Endothelial cell of umbilical vein (primary cell): ENCODE data around the gene TSPAN15. TPM values are rescaled to one million over a fixed set of nuclear protein-coding genes. Genes with fewer than 3 reads are reported as not detected.

Experiments
- BruUV-seq: library from RNA; stranded (reverse); fragments of 400-500 nt; replicated peaks from 2 replicates; lab custom pipeline; 2021; lab: Mats Ljungman, UMichigan
- CTCF ChIA-PET: fragments of 300-600, 350-600 bp; sonication (Branson Sonifier 250); formaldehyde crosslinking; loops from one replicate; lab custom pipeline; 2021; ENCODE audit warnings: antibody characterized with exemption, inconsistent platforms; lab: Charles Lee
- POLR2A ChIA-PET: fragments of 300-600, 350-600 bp; sonication (Branson Sonifier 250); formaldehyde crosslinking; loops from one replicate; lab custom pipeline; 2021; ENCODE audit warnings: antibody characterized with exemption, inconsistent platforms; lab: Charles Lee
- DNase-seq: peaks from one replicate; pipeline ENCODE4 v3.0.0-alpha.2; 2011; ENCODE audit warnings: low read depth, low spot score
- FAIRE-seq: peaks from 2 replicates; lab custom pipeline; 2011; peaks lifted over from hg19 to GRCh38; lab: Jason Lieb, UNC
- H2AFZ ChIP-seq: 2 replicates; pipeline ENCODE4 v1.6.0; 2012; ENCODE audit warnings: low read depth, low read length, control low read depth, inconsistent platforms
- H3K27ac ChIP-seq: 2 replicates; pipeline ENCODE4 v1.5.1; 2011; ENCODE audit warnings: low read depth, mild to moderate bottlenecking, control low read depth, low read length, moderate library complexity; ENCODE audit not compliant: insufficient read depth
- H3K27me3 ChIP-seq, 2 experiments: 2 replicates each; pipeline versions ENCODE4 v1.6.0 to v1.6.1; 2011; ENCODE audit warnings: low read length in 2 of 2, mixed read lengths in 1 of 2; ENCODE audit not compliant: control insufficient read depth in 2 of 2, insufficient read depth in 2 of 2
- H3K36me3 ChIP-seq, 2 experiments: 2 replicates in 1 of 2; 3 replicates in 1 of 2; pipeline ENCODE4 v1.5.1; 2011; ENCODE audit warnings: low read length in 2 of 2, mild to moderate bottlenecking in 1 of 2, moderate library complexity in 1 of 2; ENCODE audit not compliant: control insufficient read depth in 2 of 2, insufficient read depth in 2 of 2; ENCODE audit errors: extremely low read depth in 1 of 2
- H3K4me1 ChIP-seq: 3 replicates; pipeline ENCODE4 v1.5.1; 2011; ENCODE audit warnings: mild to moderate bottlenecking, low read length; ENCODE audit not compliant: control insufficient read depth, insufficient read depth; ENCODE audit errors: extremely low read depth
- H3K4me2 ChIP-seq: 2 replicates; pipeline ENCODE4 v1.6.1; 2011; ENCODE audit warnings: low read length, control low read depth, mixed read lengths; ENCODE audit not compliant: insufficient read depth
- H3K4me3 ChIP-seq, 3 experiments: fragments of 200-600 bp in 1 of 3; sonication (generic), shearing (Covaris generic) in 1 of 3; replicated peaks in 1 of 3; 2 replicates each; pipeline ENCODE4 v1.5.1; 2011 to 2016; ENCODE audit warnings: control low read depth in 3 of 3, low read length in 3 of 3, mild to moderate bottlenecking in 2 of 3, inconsistent platforms in 1 of 3, low read depth in 1 of 3, moderate library complexity in 1 of 3; ENCODE audit not compliant: insufficient read depth in 1 of 3
- H3K79me2 ChIP-seq: 2 replicates; pipeline ENCODE4 v1.6.0; 2012; ENCODE audit warnings: low read length, inconsistent platforms; ENCODE audit not compliant: control insufficient read depth, insufficient read depth
- H3K9ac ChIP-seq: replicated peaks from 2 replicates; pipeline ENCODE3; 2011; ENCODE audit warnings: low read length, control low read depth; ENCODE audit not compliant: insufficient read depth; ENCODE audit errors: extremely low read depth
- H3K9me1 ChIP-seq: replicated peaks from 3 replicates; pipeline ENCODE4 v1.6.0; 2011; ENCODE audit warnings: mild to moderate bottlenecking, low read length; ENCODE audit not compliant: control insufficient read depth, insufficient read depth; ENCODE audit errors: extremely low read depth
- H3K9me3 ChIP-seq: replicated peaks from 2 replicates; pipeline ENCODE4 v1.5.1; 2012; ENCODE audit warnings: low read length, inconsistent platforms; ENCODE audit not compliant: control insufficient read depth, insufficient read depth
- H4K20me1 ChIP-seq: replicated peaks from 2 replicates; pipeline ENCODE3; 2011; ENCODE audit warnings: mild to moderate bottlenecking, low read length; ENCODE audit not compliant: control insufficient read depth, insufficient read depth; ENCODE audit errors: extremely low read depth
- EZH2 ChIP-seq: IDR thresholded peaks from 2 replicates; pipeline ENCODE4 v1.6.1; 2012; ENCODE audit warnings: borderline replicate concordance, low read depth, mild to moderate bottlenecking, moderate library complexity, low read length, inconsistent platforms; ENCODE audit not compliant: severe bottlenecking
- FOS ChIP-seq: IDR thresholded peaks from 2 replicates; pipeline ENCODE4 v1.6.1; 2011; ENCODE audit warnings: mild to moderate bottlenecking, low read length, moderate library complexity, borderline replicate concordance; ENCODE audit not compliant: insufficient read depth
- GATA2 ChIP-seq: IDR thresholded peaks from 2 replicates; pipeline ENCODE4 v1.7.0; 2011; ENCODE audit warnings: low read depth, mild to moderate bottlenecking, moderate library complexity, mixed read lengths, low read length; ENCODE audit not compliant: insufficient read length, insufficient read depth
- JUN ChIP-seq: IDR thresholded peaks from 2 replicates; pipeline ENCODE4 v1.6.1; 2011; ENCODE audit warnings: borderline replicate concordance, low read depth; ENCODE audit not compliant: insufficient read length, insufficient read depth
- MAX ChIP-seq: IDR thresholded peaks from 2 replicates; pipeline ENCODE4 v1.6.1; 2011; ENCODE audit not compliant: insufficient read depth, insufficient read length
- MYC ChIP-seq: IDR thresholded peaks from one replicate; pipeline ENCODE4 v1.6.1; 2011; ENCODE audit warnings: mild to moderate bottlenecking, low read depth, low read length
- POLR2A ChIP-seq: IDR thresholded peaks from 2 replicates; pipeline ENCODE4 v1.6.1; 2012; ENCODE audit warnings: low read depth, mild to moderate bottlenecking, control low read depth, low read length
- POLR2AphosphoS5 ChIP-seq: IDR thresholded peaks from 2 replicates; pipeline ENCODE4 v1.6.1; 2012; ENCODE audit warnings: low read depth, mild to moderate bottlenecking, control low read depth, low read length, moderate library complexity; ENCODE audit not compliant: insufficient read depth
- dilution Hi-C: fragments of 300-500 bp; cut with MboI; formaldehyde crosslinking; loops from one replicate; pipeline ENCODE4 v1.15.0; 2019; ENCODE audit warnings: low sequenced_read_pairs; ENCODE audit not compliant: extremely low pct_ligation_motif_present
- intact Hi-C: fragments of 100-400 bp; cut with micrococcal nuclease; formaldehyde crosslinking; loops from one replicate; pipeline ENCODE4 v1.10.0; 2022
- polyA plus RNA-seq, 4 experiments: library from polyadenylated mRNA; depleted of rRNA in 3 of 4; stranded (reverse) in 3 of 4; unstranded in 1 of 4; fragments of >200 nt; gene quantifications; 2 replicates each; pipeline versions ENCODE4 v1.2.1 to v1.2.3, GENCODE V29; 2011 to 2012; ENCODE audit warnings: missing spikeins in 1 of 4
- total RNA-seq: library from RNA; stranded (reverse); gene quantifications from 2 replicates; pipeline ENCODE4 v1.2.3, GENCODE V29; 2021
- TF ChIP-seq, protein P1 (sequence below), 2 donors: IDR thresholded peaks; 1 replicate in 1 of 2; 2 replicates in 1 of 2; pipeline ENCODE4 v1.5.1; 2011; ENCODE audit warnings: low read length in 2 of 2, mild to moderate bottlenecking in 2 of 2, moderate library complexity in 2 of 2, control low read depth in 1 of 2, inconsistent platforms in 1 of 2, low read depth in 1 of 2; ENCODE audit not compliant: insufficient read depth in 1 of 2; ENCODE audit errors: extremely low read depth in 1 of 2

The TSPAN15 gene
- total and polyA plus RNA-seq, 2 donors (not counting 3 experiments of a cell fraction or from before 2014, with no cell fraction given): 78.4 to 189 TPM

GRCh38 chr10:69458430-69459100, 7.3 kb downstream of the TSPAN15 start:
- H3K79me2 ChIP-seq: peaks cover 14% of the 10 kb centered on the region
- DNase-seq (no peak), FAIRE-seq (no peak)
- no peaks in the 10 kb centered on the region for H3K9me1 ChIP-seq
- no peak overlapping the region for H3K27ac ChIP-seq
- POLR2A ChIA-PET: no interaction called here
- no TSS peak for BruUV-seq
- H3K4me2 ChIP-seq: no peak overlapping the region
- no peak overlapping the region for H3K4me3 ChIP-seq
- intact Hi-C loops (no loop called here), dilution Hi-C loops (no loop called here)
- peaks cover 0 to 5% of the 10 kb centered on the region in 2 experiments for H3K36me3 ChIP-seq
- H3K4me1 ChIP-seq: peaks cover 12% of the 10 kb centered on the region
- no peaks in the 10 kb centered on the region for H3K27me3 ChIP-seq
- TF ChIP-seq EZH2 (no peak), MAX (no peak), JUN (no peak), MYC (no peak), FOS (no peak), POLR2A (no peak), GATA2 (no peak), POLR2AphosphoS5 (no peak)
- TF ChIP-seq, protein P1, sequence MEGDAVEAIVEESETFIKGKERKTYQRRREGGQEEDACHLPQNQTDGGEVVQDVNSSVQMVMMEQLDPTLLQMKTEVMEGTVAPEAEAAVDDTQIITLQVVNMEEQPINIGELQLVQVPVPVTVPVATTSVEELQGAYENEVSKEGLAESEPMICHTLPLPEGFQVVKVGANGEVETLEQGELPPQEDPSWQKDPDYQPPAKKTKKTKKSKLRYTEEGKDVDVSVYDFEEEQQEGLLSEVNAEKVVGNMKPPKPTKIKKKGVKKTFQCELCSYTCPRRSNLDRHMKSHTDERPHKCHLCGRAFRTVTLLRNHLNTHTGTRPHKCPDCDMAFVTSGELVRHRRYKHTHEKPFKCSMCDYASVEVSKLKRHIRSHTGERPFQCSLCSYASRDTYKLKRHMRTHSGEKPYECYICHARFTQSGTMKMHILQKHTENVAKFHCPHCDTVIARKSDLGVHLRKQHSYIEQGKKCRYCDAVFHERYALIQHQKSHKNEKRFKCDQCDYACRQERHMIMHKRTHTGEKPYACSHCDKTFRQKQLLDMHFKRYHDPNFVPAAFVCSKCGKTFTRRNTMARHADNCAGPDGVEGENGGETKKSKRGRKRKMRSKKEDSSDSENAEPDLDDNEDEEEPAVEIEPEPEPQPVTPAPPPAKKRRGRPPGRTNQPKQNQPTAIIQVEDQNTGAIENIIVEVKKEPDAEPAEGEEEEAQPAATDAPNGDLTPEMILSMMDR (IDR thresholded peaks at IDR 0.05; ENCODE audit: extremely low read depth in 1 of 2, insufficient read depth in 1 of 2, low read depth in 1 of 2, low read length in 2 of 2): no peak
- no peak overlapping the region for H2AFZ ChIP-seq
- no peak overlapping the region for H3K9ac ChIP-seq
- no peaks in the 10 kb centered on the region for H4K20me1 ChIP-seq
- H3K9me3 ChIP-seq: no peaks in the 10 kb centered on the region
- CTCF ChIA-PET: interaction anchor here (1.7 kb wide), 1 partner anchor 9 kb away, joined by 5 read pairs; no protein-coding TSS in a partner anchor
